B cell (primary cell): ENCODE data around the gene PRX. TPM values are rescaled to one million over a fixed set of nuclear protein-coding genes. Genes with fewer than 3 reads are reported as not detected.
"Not testable (repeated sequence)": the region's sequence is repeated elsewhere in the genome, so short reads cannot be mapped to it uniquely, and the experiment has no call there.

Source experiments
- ATAC-seq: fragments of 200-7000 bp; cut with Tn5 transposase; one replicate; pipeline ENCODE4 v1.10.0; 2021; ENCODE audit warnings: low read depth, mild to moderate bottlenecking, moderate number of reproducible peaks, moderate library complexity
- CTCF ChIA-PET: fragments of 350-600 bp; sonication (Branson Sonifier 250); formaldehyde crosslinking; loops from one replicate; lab custom pipeline; 2021; ENCODE audit warnings: antibody characterized with exemption, inconsistent platforms; lab: Charles Lee
- POLR2A ChIA-PET: fragments of 350-600 bp; sonication (Branson Sonifier 250); formaldehyde crosslinking; loops from one replicate; lab custom pipeline; 2021; ENCODE audit warnings: antibody characterized with exemption; lab: Charles Lee
- DNase-seq: peaks from one replicate; pipeline ENCODE4 v3.0.0; 2013
- H2AFZ ChIP-seq: 2 replicates; pipeline ENCODE4 v1.6.1; 2012; ENCODE audit warnings: mild to moderate bottlenecking, low read depth, low read length; ENCODE audit not compliant: insufficient read depth, poor library complexity, severe bottlenecking
- H3K27ac ChIP-seq, 2 donors: 1 replicate in 1 of 2; 2 replicates in 1 of 2; pipeline ENCODE4 v1.5.1; 2012 to 2013; ENCODE audit warnings: low read length in 2 of 2, mild to moderate bottlenecking in 2 of 2, moderate library complexity in 1 of 2
- H3K27me3 ChIP-seq, 4 experiments: fragments of 200-600 bp in 1 of 4; sonication (generic) in 1 of 4; replicated peaks in 1 of 4; 1 replicate in 2 of 4; 2 replicates in 2 of 4; pipeline versions ENCODE4 v1.6.1 to v1.7.0; 2013 to 2016; ENCODE audit warnings: low read length in 3 of 4, mild to moderate bottlenecking in 2 of 4, mixed read lengths in 1 of 4, moderate library complexity in 1 of 4; ENCODE audit not compliant: insufficient read depth in 4 of 4, control insufficient read depth in 3 of 4; ENCODE audit errors: control extremely low read depth in 1 of 4
- H3K36me3 ChIP-seq, 2 experiments: replicated peaks in 1 of 2; 1 replicate in 1 of 2; 2 replicates in 1 of 2; pipeline versions ENCODE4 v1.6.1 to v1.7.1; 2013; ENCODE audit warnings: low read length in 1 of 2; ENCODE audit not compliant: insufficient read depth in 2 of 2, control insufficient read depth in 1 of 2; ENCODE audit errors: control extremely low read depth in 1 of 2, extremely low read depth in 1 of 2
- H3K4me1 ChIP-seq, 2 donors: fragments of 200-600 bp in 1 of 2; sonication (generic) in 1 of 2; 1 replicate in 1 of 2; 2 replicates in 1 of 2; pipeline versions ENCODE4 v1.5.1 to v1.6.1; 2013 to 2017; ENCODE audit warnings: low read length in 2 of 2; ENCODE audit not compliant: control insufficient read depth in 2 of 2, insufficient read depth in 2 of 2
- H3K4me2 ChIP-seq: replicated peaks from 2 replicates; pipeline ENCODE3; 2012; ENCODE audit warnings: mild to moderate bottlenecking, low read depth, low read length; ENCODE audit not compliant: poor library complexity, severe bottlenecking
- H3K4me3 ChIP-seq, 5 experiments: fragments of 200-600 bp in 1 of 5; sonication (generic) in 1 of 5; 1 replicate in 3 of 5; 2 replicates in 2 of 5; pipeline versions ENCODE4 v1.5.1 to v1.7.0; 2011 to 2016; ENCODE audit warnings: low read length in 4 of 5, mild to moderate bottlenecking in 4 of 5, low read depth in 2 of 5, control low read depth in 1 of 5, moderate library complexity in 1 of 5; ENCODE audit not compliant: insufficient read depth in 1 of 5; ENCODE audit errors: control extremely low read depth in 1 of 5, extremely low read depth in 1 of 5
- H3K79me2 ChIP-seq: fragments of 200-600 bp; sonication (generic); one replicate; pipeline ENCODE4 v1.6.0; 2016; ENCODE audit warnings: low read length; ENCODE audit not compliant: control insufficient read depth, insufficient read depth
- H3K9ac ChIP-seq: fragments of 200-600 bp; sonication (generic); 2 replicates; pipeline ENCODE4 v1.6.1; 2017; ENCODE audit warnings: mild to moderate bottlenecking, low read length, moderate library complexity
- H3K9me3 ChIP-seq, 3 donors: one replicate each; pipeline versions ENCODE4 v1.6.1 to v1.7.1; 2013; ENCODE audit warnings: low read length in 2 of 3; ENCODE audit not compliant: control insufficient read depth in 2 of 3, insufficient read depth in 1 of 3; ENCODE audit errors: control extremely low read depth in 1 of 3
- H4K20me1 ChIP-seq: 2 replicates; pipeline ENCODE4 v1.6.0; 2012; ENCODE audit warnings: mild to moderate bottlenecking, low read length; ENCODE audit not compliant: insufficient read depth, control insufficient read depth, poor library complexity, severe bottlenecking
- H3K27ac Mint-ChIP-seq: one replicate; pipeline ENCODE4 v1.8.0; 2021; ENCODE audit warnings: mixed read lengths
- H3K27me3 Mint-ChIP-seq: one replicate; pipeline ENCODE4 v1.8.0; 2021; ENCODE audit warnings: mixed read lengths
- H3K4me1 Mint-ChIP-seq: one replicate; pipeline ENCODE4 v1.8.0; 2021; ENCODE audit warnings: mixed read lengths
- H3K4me3 Mint-ChIP-seq: one replicate; pipeline ENCODE4 v1.8.0; 2021; ENCODE audit warnings: mixed read lengths
- H3K9me3 Mint-ChIP-seq: one replicate; pipeline ENCODE4 v1.8.0; 2022; ENCODE audit warnings: mixed read lengths; ENCODE audit not compliant: insufficient read depth
- CTCF ChIP-seq: fragments of 200-600 bp; IDR thresholded peaks from one replicate; pipeline ENCODE4 v1.8.0; 2022; ENCODE audit warnings: antibody characterized with exemption, mild to moderate bottlenecking
- EZH2 ChIP-seq: IDR thresholded peaks from 2 replicates; pipeline ENCODE4 v1.6.1; 2012; ENCODE audit warnings: borderline replicate concordance, low read depth, mild to moderate bottlenecking, moderate library complexity, low read length; ENCODE audit not compliant: insufficient read depth, poor library complexity, severe bottlenecking
- WGBS: methylation state at CpG from one replicate; pipeline ENCODE4 v1.1.5; 2013; ENCODE audit warnings: missing lambda C conversion rate; ENCODE audit not compliant: insufficient coverage; 5-methylcytosine and 5-hydroxymethylcytosine counted together
- intact Hi-C: fragments of 100-400 bp; cut with micrococcal nuclease; formaldehyde crosslinking; loops from one replicate; pipeline ENCODE4 v1.10.0; 2022
- polyA plus RNA-seq: library from polyadenylated mRNA; depleted of rRNA; stranded (reverse); fragments of >200 nt; gene quantifications from 2 replicates; pipeline ENCODE4 v1.2.3, GENCODE V29; 2012
- total RNA-seq, 2 donors: library from RNA; stranded (reverse); fragments of 120-200 nt in 1 of 2; gene quantifications; 1 replicate in 1 of 2; 2 replicates in 1 of 2; pipeline versions ENCODE4 v1.2.3 to v1.2.4, GENCODE V29; 2013 to 2022

Gene PRX
- total and polyA plus RNA-seq, 2 donors (not counting 1 experiment from before 2014, with no cell fraction given): 1.1 to 2.5 TPM

GRCh38 chr19:40411125-40411842 is 1.9 kb downstream of the PRX start:
- intact Hi-C loops: no loop called here
- H3K36me3 ChIP-seq: no peaks in the 10 kb centered on the region
- ChIA-PET POLR2A (interaction anchor here (0.6 to 1.1 kb wide), 3 partner anchors 9 to 159 kb away, joined by 3 to 4 read pairs (median 4); partner anchors contain the start of gene SERTAD3), CTCF (interaction anchor here (0.6 to 1.8 kb wide), 2 partner anchors 9 to 10 kb away, joined by 4 to 10 read pairs; no protein-coding TSS in a partner anchor)
- H2AFZ ChIP-seq: peak overlapping the region; percentile 13
- peak overlapping the region; percentile 38 for H3K4me2 ChIP-seq
- H3K9me3 Mint-ChIP-seq: no peaks in the 10 kb centered on the region
- H3K9ac ChIP-seq: no peak overlapping the region
- H3K4me1 Mint-ChIP-seq: peaks cover 30% of the 10 kb centered on the region
- H3K27me3 Mint-ChIP-seq: no peaks in the 10 kb centered on the region
- no peaks in the 10 kb centered on the region for H4K20me1 ChIP-seq
- 35% methylated on average over 11 of the region's 16 CpGs for WGBS
- H3K4me1 ChIP-seq: peaks cover 10 to 36% of the 10 kb centered on the region in 2 donors
- H3K27ac ChIP-seq: peak overlapping the region; percentile 3 to 48
- TF ChIP-seq CTCF (no peak), EZH2 (no peak)
- H3K27ac Mint-ChIP-seq: peak overlapping the region; percentile 20
- no peak for DNase-seq
- H3K9me3 ChIP-seq: no peaks in the 10 kb centered on the region
- no peak overlapping the region for H3K4me3 ChIP-seq
- peaks cover 0 to 2% (median 0%) of the 10 kb centered on the region in 4 experiments for H3K27me3 ChIP-seq
- no peaks in the 10 kb centered on the region for H3K79me2 ChIP-seq
- ATAC-seq: peak; percentile 33
- peak overlapping the region; percentile 50 for H3K4me3 Mint-ChIP-seq

- peaks cover 0 to 2% (median 0%) of the 10 kb centered on the region in 4 experiments for H3K27me3 ChIP-seq
- intact Hi-C loops: no loop called here
- no peaks in the 10 kb centered on the region for H3K9me3 ChIP-seq
- Mint-ChIP-seq H3K9me3 (no peaks in the 10 kb centered on the region), H3K4me1 (peaks cover 30% of the 10 kb centered on the region), H3K27ac (peak overlapping the region; percentile 15), H3K27me3 (no peaks in the 10 kb centered on the region), H3K4me3 (no peak overlapping the region)
- H3K36me3 ChIP-seq: no peaks in the 10 kb centered on the region
- no peaks in the 10 kb centered on the region for H3K79me2 ChIP-seq
- H3K4me1 ChIP-seq: peaks cover 10 to 36% of the 10 kb centered on the region in 2 donors
- no peak overlapping the region for H3K4me3 ChIP-seq
- H3K9ac ChIP-seq: no peak overlapping the region
- no peaks in the 10 kb centered on the region for H4K20me1 ChIP-seq
- DNase-seq (no peak), ATAC-seq (no peak)
- ChIA-PET POLR2A (no interaction called here), CTCF (interaction anchor here (1.3 kb wide), 1 partner anchor 106 kb away, joined by 3 read pairs; no protein-coding TSS in a partner anchor)
- H3K27ac ChIP-seq: peak overlapping the region in 1 of 2 donors; percentile 44
- WGBS: 72% methylated on average over 6 of the region's 9 CpGs
- no peak for TF ChIP-seq EZH2
- TF ChIP-seq CTCF: no peak
- no peak overlapping the region for H3K4me2 ChIP-seq
- H2AFZ ChIP-seq: no peak overlapping the region
Observed at GRCh38 chr19:40410030-40410389, 3.2 kb downstream of the PRX start.

- not testable (repeated sequence) for DNase-seq, H3K27me3 Mint-ChIP-seq, H3K27me3 ChIP-seq, H3K4me2 ChIP-seq, H3K36me3 ChIP-seq, H3K27ac Mint-ChIP-seq, H2AFZ ChIP-seq, H3K4me3 ChIP-seq, H3K79me2 ChIP-seq, H3K4me3 Mint-ChIP-seq, H3K9me3 Mint-ChIP-seq, H3K9me3 ChIP-seq, ATAC-seq, H3K27ac ChIP-seq, H4K20me1 ChIP-seq, H3K9ac ChIP-seq
- H3K4me1 ChIP-seq: peaks cover 10 to 36% of the 10 kb centered on the region in 2 donors
- WGBS: 97% methylated on average over 8 of the region's 8 CpGs
- ChIA-PET POLR2A (interaction anchor here (1.0 kb wide), 1 partner anchor 13 kb away, joined by 3 read pairs; no protein-coding TSS in a partner anchor), CTCF (interaction anchor here (0.6 to 2.4 kb wide), 2 partner anchors 13 to 269 kb away, joined by 3 to 14 read pairs; no protein-coding TSS in a partner anchor)
- H3K4me1 Mint-ChIP-seq: peaks cover 33% of the 10 kb centered on the region
- intact Hi-C loops: loop anchor here (10.0 kb wide), 1 partner anchor 886 kb away; no protein-coding TSS in a partner anchor
Observed at GRCh38 chr19:40408598-40408925, 4.6 kb downstream of the PRX start.
